CD4-positive, alpha-beta T cell treated with Interleukin-12 subunit alpha and Interleukin-12 subunit beta, for 1 hour (primary cell): Measurements from ENCODE around the gene ACO2.

Experiments
- DNase-seq: peaks from one replicate; pipeline ENCODE4 v3.0.0-alpha.2; 2020

The ACO2 gene

DNA sequence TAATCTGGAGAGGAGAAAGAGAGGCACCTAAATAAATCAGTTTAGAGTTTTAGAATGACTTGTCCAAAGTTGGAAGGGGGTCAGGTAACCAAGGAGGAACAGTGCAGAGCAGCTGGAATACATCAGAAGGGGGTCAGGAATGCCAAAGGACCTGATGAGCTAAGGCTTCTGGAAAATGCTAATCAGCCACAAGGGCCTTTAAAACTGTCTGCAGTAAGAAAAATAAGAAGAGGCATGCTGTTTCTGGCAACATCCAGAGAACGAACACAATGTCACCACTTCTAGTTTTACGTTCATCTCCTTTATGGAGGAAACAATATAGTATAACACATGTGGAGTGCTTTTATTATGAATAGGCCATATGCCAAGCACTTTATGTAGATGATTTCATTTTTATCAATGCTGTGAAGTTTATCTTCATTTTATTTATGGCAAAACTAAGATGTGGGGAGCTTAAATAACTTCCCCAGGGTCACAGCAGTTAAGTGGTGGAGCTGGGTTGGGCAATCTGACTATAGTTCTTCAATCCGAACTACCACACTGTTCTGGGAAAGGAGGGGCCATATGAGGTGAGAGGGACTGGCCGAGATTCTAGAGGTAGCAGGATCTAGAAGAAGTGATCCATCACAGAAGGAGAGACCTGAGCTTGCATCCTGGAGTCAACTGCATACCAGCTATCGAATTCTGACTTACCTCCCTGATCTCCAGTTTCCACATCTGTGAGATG is 22.6 kb downstream of the ACO2 start:
- no peak for DNase-seq

DNA sequence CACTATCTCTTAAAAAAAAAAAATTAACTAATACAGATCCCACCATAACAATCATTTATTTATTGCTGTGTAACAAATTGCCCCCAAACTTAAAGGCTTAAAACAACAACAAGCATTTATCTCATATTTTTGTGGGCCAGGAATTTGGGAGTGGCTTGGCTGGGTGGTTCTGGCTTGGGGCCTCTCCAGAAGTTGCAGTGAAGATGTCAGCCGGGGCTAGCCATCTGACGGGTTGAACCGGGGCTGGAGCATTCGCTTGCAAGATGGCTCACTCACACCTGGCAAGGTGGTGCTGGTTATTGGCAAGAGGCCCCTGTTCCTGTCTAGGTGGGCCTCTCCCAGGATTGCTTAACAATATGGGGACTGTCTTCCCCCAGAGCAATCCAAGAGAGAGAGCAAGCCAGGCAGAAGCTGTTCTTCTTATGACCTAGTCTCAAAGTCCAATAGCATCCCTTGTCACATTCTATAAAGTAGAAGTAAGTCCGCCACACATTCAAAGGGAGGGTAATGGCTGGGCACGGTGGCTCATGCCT is 29.5 kb downstream of the ACO2 start:
- DNase-seq, result no peak

DNA sequence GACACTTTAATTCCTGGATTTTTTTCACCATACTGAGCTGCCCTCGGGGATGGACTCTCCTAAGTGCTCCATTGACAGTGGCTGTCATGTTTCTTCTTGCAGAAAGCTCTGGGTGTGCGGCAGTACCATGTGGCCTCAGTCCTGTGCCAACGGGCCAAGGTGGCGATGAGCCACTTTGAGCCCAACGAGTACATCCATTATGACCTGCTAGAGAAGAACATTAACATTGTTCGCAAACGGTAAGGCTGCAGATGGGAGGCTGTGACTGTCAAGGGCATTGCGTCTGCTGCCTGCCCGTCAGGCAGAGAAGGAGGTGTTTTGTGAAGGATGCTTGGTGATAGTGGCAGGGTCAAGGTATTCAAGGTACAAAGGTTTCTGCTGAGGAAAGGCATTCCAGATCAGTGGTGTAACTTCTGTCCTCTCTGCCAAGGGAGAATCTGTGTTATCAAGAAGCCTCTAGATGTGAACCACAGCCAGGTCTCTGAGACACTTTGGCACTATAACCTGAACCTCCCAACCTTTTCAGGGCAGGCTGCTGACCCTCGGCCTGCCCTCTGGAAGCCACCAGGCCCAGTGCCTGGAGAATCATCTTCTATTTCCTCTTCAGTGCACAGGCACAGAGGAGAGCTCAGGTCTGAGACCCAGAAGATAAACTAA is 30.8 kb downstream of the ACO2 start:
- no peak for DNase-seq

DNA sequence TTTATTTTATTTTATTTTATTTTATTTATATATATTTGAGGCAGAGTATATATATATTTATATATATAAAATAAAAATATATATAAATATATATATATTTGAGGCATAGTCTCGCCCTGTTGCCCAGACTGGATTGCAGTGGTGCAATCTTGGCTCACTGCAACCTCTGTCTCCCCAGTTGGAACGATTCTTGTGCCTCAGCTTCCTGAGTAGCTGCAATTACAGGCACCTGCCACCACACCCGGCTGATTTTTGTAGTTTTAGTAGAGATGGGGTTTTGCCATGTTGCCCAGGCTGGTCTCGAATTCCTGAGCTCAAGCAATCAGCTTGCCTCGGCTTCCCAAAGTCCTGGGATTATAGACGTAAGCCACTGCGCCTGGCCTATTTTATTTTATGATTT is 31.4 kb downstream of the ACO2 start:
- no peak for DNase-seq

DNA sequence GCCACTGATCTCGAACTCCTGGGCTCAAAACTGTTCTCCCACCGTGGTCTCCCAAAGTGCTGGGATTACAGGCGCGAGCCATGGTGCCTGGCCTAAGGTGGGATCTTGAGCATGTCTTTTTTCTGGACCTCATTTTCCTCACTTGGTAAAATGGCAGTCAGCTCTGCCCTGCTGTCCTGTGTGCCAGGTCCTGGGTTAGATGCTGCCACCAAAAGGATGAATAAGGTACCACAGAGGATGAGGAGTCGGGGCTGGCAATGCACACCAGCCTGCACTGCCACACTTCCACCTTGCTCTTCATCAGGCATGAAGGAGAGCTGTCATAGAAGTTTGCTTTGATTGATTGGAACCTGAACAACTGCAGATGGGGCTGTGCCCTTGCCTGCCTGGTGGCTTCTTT is 32.3 kb downstream of the ACO2 start:
- DNase-seq, result peak; percentile 26

DNA sequence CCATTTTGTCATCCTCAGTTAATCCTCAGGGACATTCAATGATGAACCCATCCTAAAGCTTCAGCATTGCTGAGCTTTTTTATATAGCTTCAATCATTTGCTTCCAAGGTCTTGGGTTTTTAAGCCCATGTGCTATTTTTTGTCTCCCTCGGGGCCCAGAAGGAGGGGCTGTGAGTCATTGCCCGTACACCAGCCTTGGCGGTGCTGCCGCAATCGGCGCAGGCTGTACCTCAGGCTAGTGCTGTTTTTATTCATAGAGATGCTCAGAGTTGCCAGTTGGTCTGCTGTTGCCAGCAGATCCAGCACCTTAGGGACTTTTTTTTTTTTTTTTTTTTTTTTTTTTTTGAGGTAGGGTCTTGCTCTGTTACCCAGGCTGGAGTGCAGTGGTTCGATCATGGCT is 35.5 kb downstream of the ACO2 start:
- DNase-seq, result no peak

DNA sequence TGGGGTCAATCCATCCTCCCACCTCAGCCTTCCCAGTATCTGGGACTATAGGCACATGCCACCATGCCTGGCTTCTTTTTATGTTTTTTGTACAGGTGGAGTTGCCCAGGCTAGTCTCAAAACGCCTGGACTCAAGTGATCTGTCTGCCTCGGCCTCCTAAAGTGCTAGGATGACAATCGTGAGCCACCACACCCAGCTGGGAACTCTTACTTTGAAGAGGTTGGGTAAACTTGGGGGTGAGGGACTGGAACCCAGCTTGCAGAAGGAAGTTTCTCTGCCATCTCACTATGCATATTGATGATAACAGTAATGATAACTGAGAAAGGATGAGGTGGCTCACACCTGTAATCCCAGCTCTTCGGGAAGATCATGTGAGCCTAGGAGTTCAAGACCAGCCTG is 35.9 kb downstream of the ACO2 start:
- DNase-seq, result no peak

DNA sequence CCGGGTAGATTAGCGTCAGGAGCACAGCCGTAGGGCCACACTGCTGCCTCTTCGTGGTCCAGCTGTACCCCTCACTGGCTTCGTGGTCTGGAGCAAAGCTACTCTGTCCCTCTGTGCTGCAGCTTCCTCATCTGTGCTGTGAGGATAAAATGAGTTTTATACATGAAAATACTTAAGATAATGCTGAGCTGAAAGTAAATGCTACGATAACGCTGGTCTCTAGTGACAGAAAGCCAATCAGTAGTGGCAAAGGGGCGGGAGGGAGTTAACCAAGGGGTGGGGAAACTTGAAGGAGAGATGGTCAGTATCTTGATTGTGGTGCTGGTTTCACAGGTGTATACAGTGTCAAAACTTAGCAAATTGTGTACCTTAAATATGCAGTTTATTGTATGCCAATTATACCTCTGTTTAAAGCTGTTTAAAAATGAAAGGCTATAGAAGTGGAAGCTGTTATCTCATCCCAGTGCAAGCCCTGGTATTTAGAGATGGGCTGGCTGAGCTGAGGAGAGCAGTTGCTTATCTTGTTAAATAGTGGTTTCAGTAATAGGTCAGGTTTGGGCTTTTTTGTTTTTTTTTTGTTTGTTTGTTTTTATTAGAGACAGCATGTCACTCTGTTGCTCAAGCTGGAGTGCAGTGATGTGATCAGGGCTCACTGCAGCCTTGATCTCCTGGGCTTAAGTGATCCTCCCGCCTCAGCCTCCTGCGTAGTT is 36.7 kb downstream of the ACO2 start:
- DNase-seq, result no peak

DNA sequence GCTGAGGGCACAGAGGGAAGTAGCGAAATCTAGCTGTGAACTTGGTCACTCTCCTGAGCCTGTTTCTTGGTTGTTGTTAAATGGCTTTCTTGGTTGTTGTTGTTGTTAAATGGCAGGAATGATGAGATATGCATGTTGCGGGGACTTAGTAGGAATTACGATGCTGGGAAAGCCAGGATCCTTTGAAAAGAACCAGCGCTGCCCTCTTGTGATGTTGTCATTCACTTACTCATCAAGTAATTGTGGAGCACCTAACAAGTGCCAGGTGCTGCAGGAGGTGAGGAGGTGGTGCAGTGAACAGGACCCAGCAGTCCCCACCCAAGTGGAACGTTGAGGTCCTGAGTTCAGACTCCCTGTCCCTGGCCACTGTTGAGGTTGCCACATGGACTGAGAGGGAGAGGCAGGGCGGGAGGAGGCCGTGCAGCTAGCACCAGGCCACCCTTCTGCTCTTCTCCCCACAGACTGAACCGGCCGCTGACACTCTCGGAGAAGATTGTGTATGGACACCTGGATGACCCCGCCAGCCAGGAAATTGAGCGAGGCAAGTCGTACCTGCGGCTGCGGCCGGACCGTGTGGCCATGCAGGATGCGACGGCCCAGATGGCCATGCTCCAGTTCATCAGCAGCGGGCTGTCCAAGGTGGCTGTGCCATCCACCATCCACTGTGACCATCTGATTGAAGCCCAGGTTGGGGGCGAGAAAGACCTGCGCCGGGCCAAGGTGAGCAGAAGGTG is 38.6 kb downstream of the ACO2 start:
- no peak for DNase-seq

DNA sequence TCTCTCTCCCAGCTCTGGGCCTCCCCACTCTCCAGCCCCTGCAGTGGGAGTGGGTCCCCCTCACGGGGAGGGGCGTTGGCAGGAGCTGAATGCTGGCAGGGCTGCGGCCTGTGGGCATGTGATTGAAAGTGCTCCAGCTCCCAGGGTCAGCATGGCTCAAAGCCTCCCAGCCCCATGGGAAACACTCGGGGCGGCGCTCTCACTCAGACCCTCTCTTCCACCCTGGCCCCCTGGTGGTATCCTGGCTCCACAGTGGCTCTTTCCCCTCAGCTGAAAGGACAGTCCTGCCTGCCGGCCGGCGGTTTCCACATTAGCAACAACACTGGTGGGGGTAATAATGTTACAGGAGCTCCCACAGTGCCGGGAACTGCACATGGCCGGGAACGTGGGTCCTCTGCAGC is 39.9 kb downstream of the ACO2 start:
- no peak for DNase-seq

DNA sequence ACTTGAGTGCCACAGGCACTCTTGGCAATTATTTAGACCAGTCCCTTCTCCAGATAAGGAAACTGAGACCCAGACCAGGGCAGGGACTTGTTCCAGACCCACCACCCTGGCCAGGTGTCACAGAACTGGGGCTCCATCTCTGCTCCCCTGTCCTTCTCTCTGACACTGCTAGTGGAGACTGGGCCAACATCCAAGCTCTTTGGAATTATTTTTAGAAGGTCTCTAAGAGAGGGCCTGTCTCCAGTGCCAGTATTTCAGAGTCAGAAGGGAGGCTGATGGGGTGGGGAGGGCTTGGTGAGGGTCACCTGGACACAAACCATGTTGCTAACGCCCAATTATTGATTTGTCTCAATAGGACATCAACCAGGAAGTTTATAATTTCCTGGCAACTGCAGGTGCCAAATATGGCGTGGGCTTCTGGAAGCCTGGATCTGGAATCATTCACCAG is 42.6 kb downstream of the ACO2 start:
- no peak for DNase-seq

DNA sequence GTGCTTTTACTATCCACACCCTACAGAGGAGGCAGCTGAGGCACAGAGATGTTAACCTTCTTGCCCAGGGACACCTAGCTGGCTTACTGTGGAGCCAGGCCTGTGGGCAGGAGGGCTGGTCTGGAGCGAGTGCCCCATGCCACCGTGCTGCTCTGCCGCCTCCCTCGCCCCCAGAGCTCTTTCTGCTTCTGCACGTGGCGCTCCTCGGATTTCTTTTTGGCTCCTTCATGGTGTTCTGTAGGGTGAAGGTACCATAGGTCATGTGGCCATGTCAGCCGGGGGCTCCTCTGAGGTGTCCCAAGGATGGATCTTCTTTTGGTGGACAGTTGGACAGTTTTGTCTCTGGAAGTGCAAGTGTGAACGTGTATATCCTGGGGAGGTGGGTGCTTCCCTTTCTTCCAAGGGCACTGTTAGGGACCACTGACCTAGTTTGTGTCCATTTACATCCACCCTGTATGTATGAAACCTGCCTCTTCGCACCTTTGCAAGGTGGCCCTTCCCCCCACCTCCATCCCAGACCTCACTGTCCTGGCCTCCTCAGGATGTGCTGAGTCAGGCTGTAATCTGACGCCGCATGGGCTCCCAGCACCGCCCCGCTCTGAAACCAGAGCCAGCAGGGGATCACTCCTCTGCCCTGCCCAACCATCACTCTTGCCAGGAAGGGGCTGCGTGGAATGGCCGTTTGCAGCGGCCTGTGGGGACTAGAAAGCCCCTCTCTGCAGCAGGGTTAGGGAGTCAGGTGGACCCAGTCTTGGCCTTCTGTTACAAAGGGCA is 43.7 kb downstream of the ACO2 start:
- DNase-seq, result no peak

DNA sequence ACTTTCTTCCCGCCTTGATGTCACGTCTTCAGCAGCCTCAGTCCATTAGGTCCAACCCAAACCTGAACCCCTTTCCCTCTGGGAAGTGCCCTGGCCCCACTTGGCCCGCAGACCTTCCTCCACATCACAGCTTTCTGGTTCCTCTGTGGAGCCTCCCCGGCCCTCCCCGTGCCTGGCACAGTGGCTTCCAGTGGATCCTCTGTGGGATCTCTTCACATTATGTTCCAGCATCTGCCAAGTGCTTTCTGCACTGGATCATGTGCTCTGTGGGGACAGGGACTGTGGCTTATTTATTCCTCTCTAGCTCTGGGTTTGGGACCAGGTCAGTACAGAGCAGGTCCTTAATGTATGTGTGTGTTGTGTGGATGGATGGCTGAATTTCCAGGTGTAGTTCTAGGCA is 44.5 kb downstream of the ACO2 start:
- DNase-seq, result no peak

DNA sequence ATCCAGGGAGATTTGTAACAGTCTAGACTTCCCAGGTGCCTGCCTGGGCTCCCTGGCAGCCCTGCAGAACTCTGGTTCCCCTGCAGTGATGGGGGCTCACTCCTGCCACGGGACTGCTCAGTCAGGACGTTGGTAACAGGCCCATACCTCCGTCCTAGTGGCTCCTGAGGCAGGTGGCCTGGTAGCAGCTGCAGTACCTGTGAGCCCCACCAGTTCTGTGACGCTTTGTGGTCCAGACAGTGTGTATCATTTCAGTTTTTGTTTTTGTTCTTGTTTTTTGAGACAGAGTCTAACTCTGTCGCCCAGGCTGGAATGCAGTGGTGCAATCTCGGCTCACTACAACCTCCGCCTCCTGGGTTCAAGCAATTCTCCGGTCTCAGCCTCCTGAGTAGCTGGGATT is 47.5 kb downstream of the ACO2 start:
- no peak for DNase-seq

DNA sequence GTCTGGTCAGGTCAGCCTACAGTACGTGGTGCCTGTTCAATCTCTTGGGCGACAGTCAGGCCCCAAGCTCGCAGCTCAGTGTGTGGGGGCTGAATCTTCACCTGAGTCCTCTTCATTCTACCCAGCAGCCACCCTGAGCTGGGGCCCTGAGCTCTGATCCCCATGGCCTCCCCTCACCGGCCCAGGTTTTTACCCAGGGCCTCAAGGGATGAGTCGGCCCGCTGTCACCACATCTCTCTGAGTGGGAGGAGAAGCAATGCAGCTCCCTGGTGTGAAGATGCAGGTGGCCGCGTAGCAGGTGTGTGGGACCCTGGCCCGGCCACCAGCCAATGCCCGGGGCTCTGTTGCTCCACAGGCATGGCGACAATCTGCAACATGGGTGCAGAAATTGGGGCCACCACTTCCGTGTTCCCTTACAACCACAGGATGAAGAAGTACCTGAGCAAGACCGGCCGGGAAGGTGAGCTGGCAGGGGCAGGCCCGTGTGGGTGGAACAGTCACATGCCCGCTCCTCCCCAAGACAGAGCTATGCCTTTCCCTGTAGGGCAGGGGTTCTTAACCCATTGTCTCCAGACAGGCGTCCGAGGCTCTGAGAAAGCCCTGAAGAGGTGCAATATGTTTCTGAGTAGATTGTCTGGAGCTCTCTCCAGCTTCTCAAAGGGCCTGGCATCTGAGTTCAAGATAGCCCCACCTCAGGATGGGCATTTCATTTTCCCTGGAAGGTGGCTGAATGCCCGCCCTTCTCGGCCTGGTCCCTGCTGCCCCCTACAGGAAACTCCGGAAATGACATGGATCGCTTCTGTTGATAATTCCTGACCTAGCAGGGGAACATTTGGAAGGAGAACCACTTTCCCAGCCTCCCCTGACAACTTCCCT is 48.5 kb downstream of the ACO2 start:
- DNase-seq, result peak; percentile 38

DNA sequence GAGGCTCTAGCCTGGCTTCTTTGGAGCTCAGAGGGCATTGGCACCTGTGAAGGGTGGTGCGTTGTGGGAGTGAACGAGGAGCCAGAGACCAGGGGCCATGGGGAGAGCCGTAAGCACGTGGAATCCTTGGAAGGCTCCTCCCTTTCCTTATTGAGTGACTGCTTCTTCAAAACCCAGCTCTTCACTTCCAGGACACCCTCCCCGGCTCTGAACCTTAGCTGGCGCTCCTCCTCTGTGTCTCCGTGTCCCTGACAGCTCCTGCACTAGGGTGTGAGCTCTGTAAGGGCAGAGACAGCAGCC is 49.1 kb downstream of the ACO2 start:
- DNase-seq, result no peak

DNA sequence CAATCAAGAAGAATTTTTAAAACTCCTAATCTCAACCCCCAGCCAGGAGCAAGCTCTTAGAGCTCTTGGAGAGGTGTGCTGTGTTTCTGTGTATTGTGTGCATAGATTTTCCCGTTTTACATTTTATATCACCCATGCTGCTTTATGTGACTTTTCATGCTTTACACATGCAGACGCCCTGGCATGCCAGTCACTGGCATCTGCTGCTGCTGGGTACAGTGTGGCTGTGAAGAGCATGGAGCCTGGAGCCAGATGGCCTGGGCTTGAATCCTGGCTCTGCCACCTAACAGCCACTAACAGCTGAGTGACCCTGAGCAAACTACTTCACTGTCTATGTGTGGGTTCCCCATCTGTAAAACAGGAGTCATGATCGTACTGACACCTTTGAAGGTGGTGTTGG is 52.2 kb downstream of the ACO2 start:
- no peak for DNase-seq

DNA sequence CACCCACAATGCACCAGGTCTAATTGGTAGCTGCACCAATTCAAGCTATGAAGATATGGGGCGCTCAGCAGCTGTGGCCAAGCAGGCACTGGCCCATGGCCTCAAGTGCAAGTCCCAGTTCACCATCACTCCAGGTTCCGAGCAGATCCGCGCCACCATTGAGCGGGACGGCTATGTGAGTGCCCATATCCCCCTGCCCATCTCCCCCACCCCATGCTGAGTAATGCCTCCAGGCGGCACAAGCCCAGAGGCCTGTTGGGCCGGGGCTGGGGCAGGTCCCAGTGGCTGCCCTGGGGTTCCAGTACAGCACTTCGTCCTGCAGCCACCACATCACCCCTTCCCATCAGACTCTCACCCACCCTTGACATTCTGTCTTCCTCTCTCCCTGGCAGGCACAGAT is 53.9 kb downstream of the ACO2 start:
- no peak for DNase-seq

DNA sequence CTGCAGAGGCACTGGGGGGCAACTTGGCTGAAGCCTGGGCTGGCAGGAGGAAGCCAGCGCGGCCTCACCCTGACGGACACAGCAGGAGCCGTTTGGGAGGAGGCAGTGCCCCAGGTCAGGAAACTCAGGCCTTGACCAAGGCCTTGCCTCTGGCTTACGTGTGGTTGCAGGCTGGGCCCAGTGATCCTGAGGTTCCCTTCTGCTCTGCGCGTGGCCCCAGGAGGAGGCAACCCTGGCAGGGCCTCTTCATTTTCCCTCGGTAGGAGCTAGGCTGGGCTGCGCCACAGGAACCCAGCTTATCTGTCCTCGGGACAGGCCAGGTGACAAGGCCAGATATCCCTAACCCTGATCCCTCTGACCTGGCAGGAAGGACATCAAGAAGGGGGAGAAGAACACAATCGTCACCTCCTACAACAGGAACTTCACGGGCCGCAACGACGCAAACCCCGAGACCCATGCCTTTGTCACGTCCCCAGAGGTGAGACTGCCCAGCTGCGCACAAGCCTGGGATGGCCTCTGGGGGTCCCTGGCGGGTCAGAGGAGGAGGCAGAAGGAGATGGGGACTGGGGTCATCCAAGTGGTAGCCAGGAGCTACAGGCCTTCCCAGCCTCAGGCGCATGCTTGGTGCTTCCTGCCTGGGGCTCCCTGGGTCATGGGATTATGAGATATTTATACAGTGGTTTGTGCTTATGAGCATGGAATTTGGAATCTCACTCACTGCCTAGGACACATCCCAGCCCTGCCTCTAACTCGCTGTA is 54.7 kb downstream of the ACO2 start:
- no peak for DNase-seq

DNA sequence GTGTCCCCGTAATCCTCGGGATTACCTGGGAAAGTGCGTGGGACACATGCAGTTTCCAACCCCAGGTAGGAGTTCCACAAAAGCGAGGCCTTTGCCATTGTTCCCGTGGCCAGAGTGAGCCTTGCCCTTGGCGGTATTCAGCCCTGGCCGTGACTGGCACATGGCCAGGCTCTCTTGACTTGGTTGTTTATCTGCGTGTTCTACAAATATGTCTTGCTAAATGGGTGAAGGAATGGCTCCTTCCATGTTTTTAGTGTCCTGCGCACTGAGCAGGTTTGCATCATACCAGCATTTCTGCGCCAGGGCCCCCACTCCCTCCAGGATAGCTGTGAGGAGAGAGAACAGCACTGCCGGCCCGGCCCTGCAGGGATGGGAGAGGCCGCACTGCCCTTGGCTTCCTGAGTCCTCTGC is 55.3 kb downstream of the ACO2 start:
- DNase-seq, result no peak
